ENCODE results near the gene CSPG4. TPM values are rescaled to one million over a fixed set of nuclear protein-coding genes. Genes with fewer than 3 reads are reported as not detected.

The CSPG4 gene
- total and polyA plus RNA-seq, 9 of the 15 experiments (the other 6 are each of a cell fraction or from before 2014, with no cell fraction given), result under 0.01 to 0.07 (median 0.04) TPM; not detected in 5

GRCh38 chr15:75639709-75640482, 72.8 kb downstream of the CSPG4 start, which contains the start of gene IMP3 (continued):
- no peak for TF ChIP-seq ZBTB12 (CRISPR knock-in tag; IDR thresholded peaks at IDR 0.05)
- TF ChIP-seq SPI1 (IDR thresholded peaks at IDR 0.05; ENCODE audit: borderline replicate concordance, low read depth, low read length), result peak; percentile 39; the same call in 1 of the 2 replicates
- TF ChIP-seq MAX (CRISPR knock-in tag; IDR thresholded peaks at IDR 0.05), result peak; percentile 95
- no peak for TF ChIP-seq ESRRA (IDR thresholded peaks at IDR 0.05; ENCODE audit: borderline replicate concordance, low read depth)
- peak; percentile 21; the same call in 1 of the 2 replicates for TF ChIP-seq ZNF395 (CRISPR knock-in tag; IDR thresholded peaks at IDR 0.05)
- no peak for TF ChIP-seq ZNF79 (CRISPR knock-in tag; IDR thresholded peaks at IDR 0.05; ENCODE audit: low read depth)
- TF ChIP-seq MIER1 (IDR thresholded peaks at IDR 0.05; ENCODE audit: low read depth), result no peak
- no peak for TF ChIP-seq SMARCA4 (IDR thresholded peaks at IDR 0.05)
- peak; percentile 98 for TF ChIP-seq POLR2A (conservative IDR thresholded peaks at IDR 0.05)
- TF ChIP-seq HDAC1 (IDR thresholded peaks at IDR 0.05), result peak in 1 of 2 experiments; percentile 98; a peak in 2 of 4 replicates
- TF ChIP-seq BCOR (IDR thresholded peaks at IDR 0.05), result no peak
- TF ChIP-seq FUS (optimal IDR thresholded peaks at IDR 0.05; ENCODE audit: low read depth, low read length), result no peak
- no peak for TF ChIP-seq SREBF2 (CRISPR knock-in tag; IDR thresholded peaks at IDR 0.05)
- no peak for TF ChIP-seq MAFK (IDR thresholded peaks at IDR 0.05; ENCODE audit: low read length)
- TF ChIP-seq MCM5 (IDR thresholded peaks at IDR 0.05; ENCODE audit: low read depth), result no peak
- TF ChIP-seq ZKSCAN3 (CRISPR knock-in tag; IDR thresholded peaks at IDR 0.05), result no peak
- peak; percentile 98 for TF ChIP-seq KDM5B (IDR thresholded peaks at IDR 0.05; ENCODE audit: insufficient replicate concordance, low read depth, low read length)
- peak; percentile 82 for TF ChIP-seq FOS (IDR thresholded peaks at IDR 0.05; ENCODE audit: extremely low read depth, insufficient read length)
- TF ChIP-seq PPARD (CRISPR knock-in tag; IDR thresholded peaks at IDR 0.05), result no peak
- no peak for TF ChIP-seq PATZ1 (CRISPR knock-in tag; IDR thresholded peaks at IDR 0.05; ENCODE audit: borderline replicate concordance)
- TF ChIP-seq ZNF212 (CRISPR knock-in tag; IDR thresholded peaks at IDR 0.05), result no peak
- no peak for TF ChIP-seq RHOXF2B (CRISPR knock-in tag; conservative IDR thresholded peaks at IDR 0.05)
- no peak for TF ChIP-seq ILK (tag; IDR thresholded peaks at IDR 0.05; ENCODE audit: borderline replicate concordance, low read depth)
- TF ChIP-seq NCOA4 (IDR thresholded peaks at IDR 0.05; ENCODE audit: partially characterized antibody), result no peak
- peak; percentile 80 for TF ChIP-seq BHLHE40 (IDR thresholded peaks at IDR 0.05; ENCODE audit: low read length)
- TF ChIP-seq U2AF1 (optimal IDR thresholded peaks at IDR 0.05; ENCODE audit: low read depth, low read length), result peak; percentile 37
